ENCODE measurements around the gene GNAT2. TPM values are rescaled to one million over a fixed set of nuclear protein-coding genes. Genes with fewer than 3 reads are reported as not detected.

The GNAT2 gene
- total RNA-seq, 4 donors from 2014 or later: not detected

- DNase-seq (ENCODE audit: low spot score in 2 of 2): peak; percentile 16 to 81
- WGBS, 2 donors: 43% methylated on average over 9 of the region's 9 CpGs
- TF ChIP-seq CTCF (IDR thresholded peaks at IDR 0.05): no peak
- no peak for TF ChIP-seq POLR2A (IDR thresholded peaks at IDR 0.05)
- no peak overlapping the region for H3K4me3 ChIP-seq (ENCODE audit: low read depth, poor library complexity, severe bottlenecking)
- intact Hi-C loops (cut with DNase I; ENCODE audit: low total_unique reads): loop anchor here (10.0 kb wide), 1 partner anchor 348 kb away; the partner anchor contains the start of gene AHCYL1
Measured at GRCh38 chr1:109636201-109636952, 17.0 kb upstream of the GNAT2 start.

GRCh38 chr1:109635862-109636200 lies 16.4 kb upstream of the GNAT2 start:
- WGBS, 2 donors: 62 to 63% methylated on average over 2 of the region's 2 CpGs
- peak in 1 of 2 donors; percentile 13 for DNase-seq (ENCODE audit: low spot score in 2 of 2)
- no peak overlapping the region for H3K4me3 ChIP-seq (ENCODE audit: low read depth, poor library complexity, severe bottlenecking)
- intact Hi-C loops (cut with DNase I; ENCODE audit: low total_unique reads): loop anchor here (10.0 kb wide), 1 partner anchor 349 kb away; the partner anchor contains the start of gene AHCYL1
- TF ChIP-seq CTCF (IDR thresholded peaks at IDR 0.05): no peak
- no peak for TF ChIP-seq POLR2A (IDR thresholded peaks at IDR 0.05)

DNA sequence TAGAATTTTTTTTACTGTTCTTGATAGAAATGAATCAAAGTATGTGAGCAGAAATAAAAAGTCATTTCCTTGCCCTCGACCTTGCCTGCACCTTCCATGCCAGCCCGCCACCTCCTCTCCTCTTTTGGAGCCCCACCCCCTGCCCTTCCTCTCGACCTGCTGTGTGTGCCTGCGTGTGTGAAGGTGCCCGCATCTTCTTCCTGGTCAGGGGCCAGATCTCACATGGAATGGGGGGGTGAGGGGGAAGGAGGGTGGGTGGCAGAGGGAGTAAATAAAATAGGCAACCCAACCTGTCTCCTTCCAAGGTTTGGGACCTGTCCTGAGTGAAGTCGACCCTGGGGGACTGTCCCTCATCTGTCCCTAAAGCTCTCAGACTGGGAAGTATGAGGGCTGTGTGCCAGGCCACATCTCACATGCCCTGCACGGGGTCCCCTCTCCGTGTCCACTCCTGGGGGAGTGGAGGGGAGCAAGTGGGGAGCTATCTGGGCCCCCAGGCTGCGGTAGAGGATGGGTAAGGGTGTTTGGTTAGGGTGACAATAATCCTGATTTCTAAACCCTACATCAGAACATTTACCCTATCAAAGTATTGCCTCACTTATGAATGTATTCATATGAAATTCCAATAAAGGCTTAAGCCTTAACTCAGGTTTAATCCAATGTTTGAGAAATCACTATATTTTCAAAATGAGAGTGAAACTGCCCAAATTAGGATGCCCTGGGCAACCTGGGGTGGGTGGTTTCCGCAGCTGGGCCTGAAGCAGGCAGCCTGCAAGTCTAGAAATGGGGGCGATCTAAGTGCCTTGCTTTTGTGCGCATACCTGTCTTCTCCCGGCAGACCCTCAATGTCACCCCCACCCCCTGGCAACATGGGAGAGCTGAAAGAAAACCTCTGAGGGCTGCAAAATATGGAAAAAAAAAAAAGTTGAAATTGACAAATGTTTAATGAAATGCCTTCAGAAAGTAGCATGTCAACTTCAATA lies 15.6 kb upstream of the GNAT2 start:
- intact Hi-C loops (cut with DNase I; ENCODE audit: low total_unique reads): loop anchor here (10.0 kb wide), 1 partner anchor 350 kb away; the partner anchor contains the start of gene AHCYL1
- TF ChIP-seq POLR2A (IDR thresholded peaks at IDR 0.05) (no peak), CTCF (IDR thresholded peaks at IDR 0.05) (no peak)
- DNase-seq (ENCODE audit: low spot score in 2 of 2): peak in 1 of 2 donors; percentile 11
- H3K4me3 ChIP-seq (ENCODE audit: low read depth, poor library complexity, severe bottlenecking): no peak overlapping the region
- WGBS, 2 donors: 58 to 69% methylated on average over 13 of the region's 13 CpGs

GRCh38 chr1:109634292-109634691 lies 14.9 kb upstream of the GNAT2 start:
- no peak for TF ChIP-seq POLR2A (IDR thresholded peaks at IDR 0.05)
- no peak overlapping the region for H3K4me3 ChIP-seq (ENCODE audit: low read depth, poor library complexity, severe bottlenecking)
- peak in 1 of 2 donors; percentile 7 for DNase-seq (ENCODE audit: low spot score in 2 of 2)
- intact Hi-C loops (cut with DNase I; ENCODE audit: low total_unique reads): loop anchor here (10.0 kb wide), 1 partner anchor 351 kb away; the partner anchor contains the start of gene AHCYL1
- WGBS, 2 donors: 79 to 82% methylated on average over 6 of the region's 6 CpGs

DNA sequence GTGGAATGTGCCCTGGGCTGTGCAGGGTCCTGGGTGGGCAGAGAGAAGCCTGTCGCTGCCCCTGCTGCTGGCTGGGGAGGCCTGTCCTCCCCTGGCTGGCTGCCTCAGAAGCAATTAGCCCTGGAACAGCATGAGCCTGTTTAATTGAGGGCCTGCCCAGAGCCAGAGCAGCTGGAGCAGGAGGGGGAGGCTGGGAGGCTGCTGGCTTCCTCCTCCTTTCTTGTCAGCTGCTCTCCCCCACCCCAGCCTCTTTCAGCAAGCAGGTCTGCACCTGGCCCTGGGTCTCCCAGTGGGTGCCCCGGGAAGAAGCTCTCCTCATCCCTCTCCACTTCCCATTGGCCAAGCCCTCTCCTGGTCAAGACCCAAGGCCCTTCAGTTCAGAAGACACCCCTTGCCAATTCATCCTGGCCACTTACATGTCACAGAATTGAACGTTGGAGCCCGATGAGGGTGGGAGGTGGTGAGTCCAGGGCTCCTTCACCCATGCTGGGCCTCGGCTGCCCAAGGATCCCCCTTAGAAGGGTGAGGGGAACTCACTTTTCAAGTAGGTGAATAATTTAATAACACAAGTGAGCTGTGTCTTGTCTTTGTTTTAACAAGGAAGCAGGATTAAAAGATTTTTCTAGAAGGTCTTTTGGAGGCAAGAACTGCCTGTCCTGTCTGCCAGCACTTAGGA lies 13.4 kb upstream of the GNAT2 start:
- 31 to 37% methylated on average over 4 to 5 of the region's 5 CpGs for WGBS, 2 donors
- TF ChIP-seq POLR2A (IDR thresholded peaks at IDR 0.05) (no peak), CTCF (IDR thresholded peaks at IDR 0.05) (no peak)
- H3K4me3 ChIP-seq (ENCODE audit: low read depth, poor library complexity, severe bottlenecking): no peak overlapping the region
- peak; percentile 17 to 81 for DNase-seq (ENCODE audit: low spot score in 2 of 2)
- intact Hi-C loops (cut with DNase I; ENCODE audit: low total_unique reads): loop anchor here (10.0 kb wide), 1 partner anchor 352 kb away; the partner anchor contains the start of gene AHCYL1

Measured in lower leg skin (tissue), 4 donors.